ENCODE data around the gene UBE2D1.
A peak's percentile ranks its signal among the peaks of the same experiment; 100 is the strongest.

The UBE2D1 gene

GRCh38 chr10:58384999-58385783, 50.4 kb downstream of the UBE2D1 start, which contains the start of gene TFAM:
TFAM (plus strand) TSS chr10:58385410; CDS start chr10:58385548, 138 bp downstream.
- DNase-seq (ENCODE audit: low read depth in 2 of 2): peak; percentile 94
- TF ChIP-seq CTCF (IDR thresholded peaks at IDR 0.05; ENCODE audit: low read depth, low read length): peak; percentile 62
- peak within 1 kb of the TSS; percentile 92 to 96 for H3K4me3 ChIP-seq (replicated peaks in 1 of 2; ENCODE audit: low read depth in 2 of 2, low read length in 2 of 2)

- peak; percentile 25 to 28 for DNase-seq (ENCODE audit: low read depth in 2 of 2)
- H3K4me3 ChIP-seq (replicated peaks in 1 of 2; ENCODE audit: low read depth in 2 of 2, low read length in 2 of 2): peak overlapping the region; percentile 92 to 96
- TF ChIP-seq CTCF (IDR thresholded peaks at IDR 0.05; ENCODE audit: low read depth, low read length): no peak
Measured at GRCh38 chr10:58385784-58386112, 50.9 kb downstream of the UBE2D1 start.

- no peak for TF ChIP-seq CTCF (IDR thresholded peaks at IDR 0.05; ENCODE audit: low read depth, low read length)
- no peak overlapping the region for H3K4me3 ChIP-seq (replicated peaks in 1 of 2; ENCODE audit: low read depth in 2 of 2, low read length in 2 of 2)
- DNase-seq (ENCODE audit: low read depth in 2 of 2): no peak
Measured at GRCh38 chr10:58389024-58389423, 54.2 kb downstream of the UBE2D1 start.

GRCh38 chr10:58393317-58393716, 58.5 kb downstream of the UBE2D1 start:
- H3K4me3 ChIP-seq (replicated peaks in 1 of 2; ENCODE audit: low read depth in 2 of 2, low read length in 2 of 2): no peak overlapping the region
- peak; percentile 28 to 35 for DNase-seq (ENCODE audit: low read depth in 2 of 2)
- no peak for TF ChIP-seq CTCF (IDR thresholded peaks at IDR 0.05; ENCODE audit: low read depth, low read length)

GRCh38 chr10:58394471-58394870, 59.7 kb downstream of the UBE2D1 start:
- TF ChIP-seq CTCF (IDR thresholded peaks at IDR 0.05; ENCODE audit: low read depth, low read length): no peak
- H3K4me3 ChIP-seq (replicated peaks in 1 of 2; ENCODE audit: low read depth in 2 of 2, low read length in 2 of 2): no peak overlapping the region
- DNase-seq (ENCODE audit: low read depth in 2 of 2): no peak

- TF ChIP-seq CTCF (IDR thresholded peaks at IDR 0.05; ENCODE audit: low read depth, low read length): no peak
- H3K4me3 ChIP-seq (replicated peaks in 1 of 2; ENCODE audit: low read depth in 2 of 2, low read length in 2 of 2): no peak overlapping the region
- no peak for DNase-seq (ENCODE audit: low read depth in 2 of 2)
Measured at GRCh38 chr10:58396057-58396456, 61.3 kb downstream of the UBE2D1 start.

GRCh38 chr10:58397830-58398229, 63.0 kb downstream of the UBE2D1 start:
- no peak for DNase-seq (ENCODE audit: low read depth in 2 of 2)
- H3K4me3 ChIP-seq (replicated peaks in 1 of 2; ENCODE audit: low read depth in 2 of 2, low read length in 2 of 2): no peak overlapping the region
- TF ChIP-seq CTCF (IDR thresholded peaks at IDR 0.05; ENCODE audit: low read depth, low read length): no peak

Measured in cardiac fibroblast (primary cell).